ENCODE data around the gene EPS8L2. TPM values are rescaled to one million over a fixed set of nuclear protein-coding genes. Genes with fewer than 3 reads are reported as not detected.

Gene EPS8L2
- polyA plus RNA-seq, 1 experiment = 11.0 TPM

DNA sequence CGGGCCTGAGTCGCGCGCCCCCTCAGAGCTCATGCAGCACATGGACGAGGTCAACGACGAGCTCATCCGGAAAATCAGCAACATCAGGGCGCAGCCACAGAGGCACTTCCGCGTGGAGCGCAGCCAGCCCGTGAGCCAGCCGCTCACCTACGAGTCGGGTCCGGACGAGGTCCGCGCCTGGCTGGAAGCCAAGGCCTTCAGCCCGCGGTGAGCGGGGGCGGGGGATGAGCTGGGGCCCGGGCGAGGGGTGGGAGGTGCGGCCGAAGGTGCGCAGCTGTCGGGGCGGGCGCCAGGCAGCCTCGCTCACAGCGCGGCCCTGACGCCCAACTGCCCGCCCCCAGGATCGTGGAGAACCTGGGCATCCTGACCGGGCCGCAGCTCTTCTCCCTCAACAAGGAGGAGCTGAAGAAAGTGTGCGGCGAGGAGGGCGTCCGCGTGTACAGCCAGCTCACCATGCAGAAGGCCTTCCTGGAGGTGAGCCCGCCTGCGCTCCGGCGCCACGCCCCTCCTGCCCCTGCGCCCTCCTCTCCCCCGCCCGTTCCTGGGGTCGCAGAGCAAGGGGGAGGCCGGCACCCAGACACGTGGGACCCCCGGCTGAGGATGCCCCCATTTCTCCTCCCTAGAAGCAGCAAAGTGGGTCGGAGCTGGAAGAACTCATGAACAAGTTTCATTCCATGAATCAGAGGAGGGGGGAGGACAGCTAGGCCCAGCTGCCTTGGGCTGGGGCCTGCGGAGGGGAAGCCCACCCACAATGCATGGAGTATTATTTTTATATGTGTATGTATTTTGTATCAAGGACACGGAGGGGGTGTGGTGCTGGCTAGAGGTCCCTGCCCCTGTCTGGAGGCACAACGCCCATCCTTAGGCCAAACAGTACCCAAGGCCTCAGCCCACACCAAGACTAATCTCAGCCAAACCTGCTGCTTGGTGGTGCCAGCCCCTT is 20.5 kb downstream of the EPS8L2 start:
- Histone ChIP-seq H3K27ac (ENCODE audit: low read depth, low read length) (no peak overlapping the region), H3K27me3 (ENCODE audit: control insufficient read depth, insufficient read depth, low read length) (peaks cover 24% of the 10 kb centered on the region), H3K9me3 (ENCODE audit: control insufficient read depth, insufficient read depth, low read length) (no peaks in the 10 kb centered on the region; the same call in 1 of the 2 replicates), H3K4me3 (ENCODE audit: low read depth, low read length) (no peak overlapping the region)
- CTCF ChIA-PET = interaction anchor here (0.6 to 1.9 kb wide), 8 partner anchors 10 to 208 kb away, joined by 3 to 7 read pairs (median 4); partner anchors contain the start of gene TMEM80
- TF ChIP-seq, protein P1, sequence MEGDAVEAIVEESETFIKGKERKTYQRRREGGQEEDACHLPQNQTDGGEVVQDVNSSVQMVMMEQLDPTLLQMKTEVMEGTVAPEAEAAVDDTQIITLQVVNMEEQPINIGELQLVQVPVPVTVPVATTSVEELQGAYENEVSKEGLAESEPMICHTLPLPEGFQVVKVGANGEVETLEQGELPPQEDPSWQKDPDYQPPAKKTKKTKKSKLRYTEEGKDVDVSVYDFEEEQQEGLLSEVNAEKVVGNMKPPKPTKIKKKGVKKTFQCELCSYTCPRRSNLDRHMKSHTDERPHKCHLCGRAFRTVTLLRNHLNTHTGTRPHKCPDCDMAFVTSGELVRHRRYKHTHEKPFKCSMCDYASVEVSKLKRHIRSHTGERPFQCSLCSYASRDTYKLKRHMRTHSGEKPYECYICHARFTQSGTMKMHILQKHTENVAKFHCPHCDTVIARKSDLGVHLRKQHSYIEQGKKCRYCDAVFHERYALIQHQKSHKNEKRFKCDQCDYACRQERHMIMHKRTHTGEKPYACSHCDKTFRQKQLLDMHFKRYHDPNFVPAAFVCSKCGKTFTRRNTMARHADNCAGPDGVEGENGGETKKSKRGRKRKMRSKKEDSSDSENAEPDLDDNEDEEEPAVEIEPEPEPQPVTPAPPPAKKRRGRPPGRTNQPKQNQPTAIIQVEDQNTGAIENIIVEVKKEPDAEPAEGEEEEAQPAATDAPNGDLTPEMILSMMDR (IDR thresholded peaks at IDR 0.05; ENCODE audit: low read depth, low read length) = no peak
- DNase-seq (ENCODE audit: low read depth, low spot score) = no peak
- POLR2A ChIA-PET = interaction anchor here (0.5 to 1.6 kb wide), 2 partner anchors 31 to 57 kb away, joined by 4 to 7 read pairs; partner anchors contain the start of gene TMEM80

- H3K27ac ChIP-seq (ENCODE audit: low read depth, low read length) = no peak overlapping the region
- H3K4me3 ChIP-seq (ENCODE audit: low read depth, low read length) = no peak overlapping the region
- POLR2A ChIA-PET = interaction anchor here (1.6 kb wide), 1 partner anchor 31 kb away, joined by 4 read pairs; the partner anchor contains the start of gene TMEM80
- peaks cover 17% of the 10 kb centered on the region for H3K27me3 ChIP-seq (ENCODE audit: control insufficient read depth, insufficient read depth, low read length)
- CTCF ChIA-PET = interaction anchor here (1.1 to 1.9 kb wide), 4 partner anchors 11 to 173 kb away, joined by 3 to 5 read pairs (median 4); partner anchors contain the start of gene TALDO1
- no peaks in the 10 kb centered on the region; the same call in 1 of the 2 replicates for H3K9me3 ChIP-seq (ENCODE audit: control insufficient read depth, insufficient read depth, low read length)
- no peak for DNase-seq (ENCODE audit: low read depth, low spot score)
- TF ChIP-seq, protein P1 (IDR thresholded peaks at IDR 0.05; ENCODE audit: low read depth, low read length) = no peak
These were observed 21.3 kb downstream of the EPS8L2 start for GRCh38 chr11:727281-727701.

DNA sequence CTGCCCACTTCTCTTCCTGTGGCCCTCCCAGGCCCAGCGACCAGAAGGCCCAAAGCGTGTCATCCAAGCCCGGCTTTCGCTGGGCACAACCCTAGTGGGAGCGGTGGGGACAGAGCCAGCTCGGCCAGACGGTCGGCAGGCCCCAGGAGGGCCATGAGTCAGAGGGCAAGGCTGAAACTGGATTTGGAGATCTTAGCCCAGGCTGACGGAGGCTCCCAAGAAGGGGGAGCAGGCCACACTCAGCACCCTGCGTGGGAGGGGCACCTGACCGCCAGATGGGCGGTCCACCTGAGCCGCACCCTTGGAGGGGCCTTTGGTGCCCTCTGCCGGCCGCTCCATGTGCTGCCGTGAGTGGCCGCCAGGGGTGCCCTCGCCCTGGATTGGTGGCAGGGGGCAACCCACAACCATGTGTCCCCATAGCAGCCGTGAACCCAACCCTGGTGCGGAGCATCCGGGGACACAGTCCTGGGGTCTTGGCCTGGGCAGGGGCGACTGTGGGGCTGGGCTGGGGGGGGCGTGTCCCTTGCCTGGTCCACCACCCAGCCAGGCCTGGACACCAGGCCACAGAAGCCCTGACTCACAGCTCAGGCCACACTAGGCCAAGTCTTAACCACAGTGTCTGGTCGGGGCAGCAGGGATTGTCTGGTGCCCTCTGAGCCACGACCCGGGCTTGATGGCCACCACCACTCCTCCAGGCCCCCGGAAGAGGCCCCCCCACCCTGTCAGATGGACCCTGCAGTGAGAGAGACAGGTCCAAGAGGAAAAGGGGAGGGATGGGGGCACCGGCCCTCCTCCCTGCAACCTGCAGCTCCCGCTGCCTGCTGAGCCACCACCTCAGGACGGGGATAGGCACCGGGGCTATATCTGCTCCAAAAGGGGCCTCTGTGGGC is 22.1 kb downstream of the EPS8L2 start:
- TF ChIP-seq, protein P1 (IDR thresholded peaks at IDR 0.05; ENCODE audit: low read depth, low read length) = peak; percentile 97
- H3K27ac ChIP-seq (ENCODE audit: low read depth, low read length) = no peak overlapping the region

GRCh38 chr11:728901-729491 is 23.0 kb downstream of the EPS8L2 start:
- ChIA-PET POLR2A (interaction anchor here (0.5 to 1.3 kb wide), 3 partner anchors 11 to 27 kb away, joined by 3 to 4 read pairs (median 3); partner anchors contain the start of gene TALDO1), CTCF (interaction anchor here (0.6 to 1.0 kb wide), 5 partner anchors 9 to 353 kb away, joined by 3 to 5 read pairs (median 3); no protein-coding TSS in a partner anchor)
- peaks cover 18% of the 10 kb centered on the region for H3K27me3 ChIP-seq (ENCODE audit: control insufficient read depth, insufficient read depth, low read length)
- no peak overlapping the region for H3K27ac ChIP-seq (ENCODE audit: low read depth, low read length)
- TF ChIP-seq, protein P1 (IDR thresholded peaks at IDR 0.05; ENCODE audit: low read depth, low read length) = no peak
- no peak overlapping the region for H3K4me3 ChIP-seq (ENCODE audit: low read depth, low read length)
- no peaks in the 10 kb centered on the region; the same call in 1 of the 2 replicates for H3K9me3 ChIP-seq (ENCODE audit: control insufficient read depth, insufficient read depth, low read length)
- DNase-seq (ENCODE audit: low read depth, low spot score) = no peak

More for the DNA sequence above, 22.1 kb downstream of the EPS8L2 start:
- no peak overlapping the region for H3K4me3 ChIP-seq (ENCODE audit: low read depth, low read length)
- H3K9me3 ChIP-seq (ENCODE audit: control insufficient read depth, insufficient read depth, low read length) = no peaks in the 10 kb centered on the region; the same call in 1 of the 2 replicates
- ChIA-PET CTCF (interaction anchor here (0.6 to 1.9 kb wide), 8 partner anchors 8 to 176 kb away, joined by 3 to 5 read pairs (median 4); partner anchors contain the start of gene TALDO1), POLR2A (interaction anchor here (0.5 to 1.3 kb wide), 3 partner anchors 10 to 28 kb away, joined by 3 to 4 read pairs (median 3); partner anchors contain the start of gene TALDO1)
- DNase-seq (ENCODE audit: low read depth, low spot score) = no peak
- peaks cover 18% of the 10 kb centered on the region for H3K27me3 ChIP-seq (ENCODE audit: control insufficient read depth, insufficient read depth, low read length)
